ENCODE measurements around the gene HLA-B.

The HLA-B gene

GRCh38 chr6:31351401-31352309 is 5.3 kb downstream of the HLA-B start:
- ChIA-PET POLR2A (no interaction called here), CTCF (interaction anchor here (0.6 to 1.0 kb wide), 2 partner anchors 15 to 1764 kb away, joined by 3 to 4 read pairs; no protein-coding TSS in a partner anchor)
- no peaks in the 10 kb centered on the region for H3K4me1 ChIP-seq (ENCODE audit: control insufficient read depth, insufficient read depth, low read length)
- no peak overlapping the region for H3K4me3 ChIP-seq (ENCODE audit: low read depth, low read length)
- peaks cover 0 to 22% of the 10 kb centered on the region in 2 experiments; a peak in 1 of 3 replicates for H3K36me3 ChIP-seq (ENCODE audit: control insufficient read depth in 2 of 2, insufficient read depth in 1 of 2, low read length in 2 of 2)
- H3K9me3 ChIP-seq (ENCODE audit: control insufficient read depth, insufficient read depth, low read depth, low read length), result no peaks in the 10 kb centered on the region
- no peak overlapping the region for H3K27ac ChIP-seq (ENCODE audit: extremely low read depth, low read depth, low read length)
- TF ChIP-seq ZNF26 (tag by site-specific recombination; IDR thresholded peaks at IDR 0.05), result no peak
- TF ChIP-seq ZNF843 (tag by site-specific recombination; IDR thresholded peaks at IDR 0.05), result no peak
- no peak for TF ChIP-seq ZNF776 (tag by site-specific recombination; IDR thresholded peaks at IDR 0.05; ENCODE audit: borderline replicate concordance)
- no peak for TF ChIP-seq ZNF266 (tag by site-specific recombination; IDR thresholded peaks at IDR 0.05; ENCODE audit: low read depth)
- TF ChIP-seq ZNF157 (tag by site-specific recombination; IDR thresholded peaks at IDR 0.05), result no peak
- TF ChIP-seq ZBTB20 (tag by site-specific recombination; IDR thresholded peaks at IDR 0.05), result no peak
- TF ChIP-seq ZFP69B (tag by site-specific recombination; IDR thresholded peaks at IDR 0.05), result no peak
- TF ChIP-seq ZNF155 (tag by site-specific recombination; IDR thresholded peaks at IDR 0.05), result no peak
- no peak for TF ChIP-seq ELK4 (IDR thresholded peaks at IDR 0.05; ENCODE audit: borderline replicate concordance, low read depth, low read length)
- TF ChIP-seq PRDM2 (tag by site-specific recombination; IDR thresholded peaks at IDR 0.05; ENCODE audit: borderline replicate concordance), result no peak
- TF ChIP-seq MEIS1 (CRISPR knock-in tag; IDR thresholded peaks at IDR 0.05; ENCODE audit: borderline replicate concordance), result no peak

- CTCF ChIA-PET, result interaction anchor here (1.1 kb wide), 1 partner anchor 16 kb away, joined by 4 read pairs; no protein-coding TSS in a partner anchor
- POLR2A ChIA-PET, result no interaction called here
Observed at GRCh38 chr6:31351033-31351380, 6.0 kb downstream of the HLA-B start.

More at GRCh38 chr6:31351033-31351380, 6.0 kb downstream of the HLA-B start:
- Histone ChIP-seq H3K27ac (ENCODE audit: extremely low read depth, low read depth, low read length) (no peak overlapping the region), H3K4me1 (ENCODE audit: control insufficient read depth, insufficient read depth, low read length) (no peaks in the 10 kb centered on the region), H3K4me3 (ENCODE audit: low read depth, low read length) (no peak overlapping the region), H3K36me3 (ENCODE audit: control insufficient read depth in 2 of 2, insufficient read depth in 1 of 2, low read length in 2 of 2) (peaks cover 0 to 22% of the 10 kb centered on the region in 2 experiments; a peak in 1 of 3 replicates), H3K9me3 (ENCODE audit: control insufficient read depth, insufficient read depth, low read depth, low read length) (no peaks in the 10 kb centered on the region)
- no peak for TF ChIP-seq ZNF776 (tag by site-specific recombination; IDR thresholded peaks at IDR 0.05; ENCODE audit: borderline replicate concordance)
- TF ChIP-seq ZNF768 (tag by site-specific recombination; IDR thresholded peaks at IDR 0.05), result no peak
- TF ChIP-seq ZNF529 (tag by site-specific recombination; IDR thresholded peaks at IDR 0.05; ENCODE audit: insufficient replicate concordance), result no peak

All from HEK293 (cell line).